ENCODE data around the gene ARHGEF12.
"Not testable (repeated sequence)": the region's sequence is repeated elsewhere in the genome, so short reads cannot be mapped to it uniquely, and the experiment has no call there.

The ARHGEF12 gene

DNA sequence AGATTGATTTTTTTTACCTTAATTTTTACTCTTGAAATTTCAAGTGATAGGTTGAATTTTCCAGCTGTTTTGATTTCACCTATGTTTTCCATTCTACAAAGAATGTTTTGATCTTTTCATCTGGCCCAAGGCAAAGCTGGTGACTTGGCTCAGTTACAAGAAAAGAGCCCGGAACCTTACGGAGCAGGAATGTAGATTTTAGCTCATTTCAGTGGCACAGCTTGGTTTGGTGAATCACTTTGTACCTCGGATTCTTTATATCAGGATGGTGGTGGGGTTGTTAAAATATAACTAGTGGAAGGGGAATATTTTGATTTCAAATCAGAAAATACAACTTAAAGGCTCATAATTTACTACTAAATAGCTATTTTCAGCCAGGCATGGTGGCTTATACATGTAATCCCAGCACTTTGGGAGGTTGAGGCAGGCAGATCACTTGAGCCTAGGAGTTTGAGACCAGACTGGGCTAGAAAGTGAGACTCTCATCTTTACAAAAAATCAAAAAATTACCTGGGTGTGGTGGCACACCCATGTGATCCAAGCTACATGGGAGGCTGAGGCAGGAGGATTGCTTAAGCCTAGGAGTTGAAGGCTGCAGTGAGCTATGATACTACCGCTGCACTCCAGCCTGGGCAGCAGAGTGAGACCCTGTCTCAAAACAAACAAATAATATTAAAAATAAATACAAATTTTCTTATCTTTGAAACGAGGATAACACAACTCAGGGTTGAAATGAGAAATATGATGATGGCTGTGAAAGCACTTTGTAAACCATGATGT, 166.0 kb downstream of the ARHGEF12 start:
- no peak for DNase-seq

DNA sequence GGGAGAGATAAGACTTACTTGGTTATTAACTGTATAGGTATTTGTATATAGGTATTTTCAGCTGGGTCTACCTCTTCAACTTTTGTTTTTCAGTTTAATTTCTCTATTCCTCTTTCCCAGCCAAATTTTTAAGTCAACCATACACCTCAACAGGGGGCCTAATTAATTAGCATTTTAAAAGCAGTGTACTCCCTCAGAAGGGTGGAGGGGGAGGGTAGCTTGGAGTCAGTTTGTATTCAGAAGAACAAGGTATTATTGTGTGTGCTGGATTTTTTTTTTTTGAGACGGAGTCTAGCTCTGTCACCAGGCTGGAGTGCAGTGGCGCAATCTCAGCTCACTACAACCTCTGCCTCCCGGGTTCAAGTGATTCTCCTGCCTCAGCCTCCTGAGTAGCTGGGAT, 167.3 kb downstream of the ARHGEF12 start:
- not testable (repeated sequence) for DNase-seq

DNA sequence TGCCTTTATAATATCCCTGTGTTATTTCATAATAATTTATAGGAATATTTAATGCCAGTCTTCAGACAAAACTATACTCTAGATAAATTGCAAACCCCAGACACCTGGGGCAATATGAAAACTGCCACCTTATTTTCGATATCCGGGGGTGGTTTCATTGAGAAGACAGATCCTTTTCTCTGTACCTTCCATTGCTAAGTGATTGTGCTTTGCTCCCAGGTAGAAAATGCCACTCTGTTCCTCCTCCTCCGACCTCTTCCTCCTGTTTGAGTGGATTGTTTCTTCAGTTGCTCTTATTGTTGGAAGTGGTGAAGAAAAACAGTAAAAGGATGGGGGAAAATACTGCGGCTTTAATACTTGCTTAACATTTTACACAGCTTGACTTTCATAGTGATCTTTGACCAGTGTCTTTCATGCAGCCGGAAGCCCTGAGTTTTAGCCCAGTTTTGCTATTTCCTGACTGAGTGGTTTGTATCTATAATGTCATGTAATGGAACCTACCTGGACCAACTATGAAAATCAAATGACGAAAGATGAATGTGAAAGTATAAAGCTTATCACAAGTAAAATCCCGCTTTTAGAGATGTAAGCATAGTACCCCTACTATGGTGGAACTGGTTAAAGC, 169.7 kb downstream of the ARHGEF12 start:
- DNase-seq: no peak

DNA sequence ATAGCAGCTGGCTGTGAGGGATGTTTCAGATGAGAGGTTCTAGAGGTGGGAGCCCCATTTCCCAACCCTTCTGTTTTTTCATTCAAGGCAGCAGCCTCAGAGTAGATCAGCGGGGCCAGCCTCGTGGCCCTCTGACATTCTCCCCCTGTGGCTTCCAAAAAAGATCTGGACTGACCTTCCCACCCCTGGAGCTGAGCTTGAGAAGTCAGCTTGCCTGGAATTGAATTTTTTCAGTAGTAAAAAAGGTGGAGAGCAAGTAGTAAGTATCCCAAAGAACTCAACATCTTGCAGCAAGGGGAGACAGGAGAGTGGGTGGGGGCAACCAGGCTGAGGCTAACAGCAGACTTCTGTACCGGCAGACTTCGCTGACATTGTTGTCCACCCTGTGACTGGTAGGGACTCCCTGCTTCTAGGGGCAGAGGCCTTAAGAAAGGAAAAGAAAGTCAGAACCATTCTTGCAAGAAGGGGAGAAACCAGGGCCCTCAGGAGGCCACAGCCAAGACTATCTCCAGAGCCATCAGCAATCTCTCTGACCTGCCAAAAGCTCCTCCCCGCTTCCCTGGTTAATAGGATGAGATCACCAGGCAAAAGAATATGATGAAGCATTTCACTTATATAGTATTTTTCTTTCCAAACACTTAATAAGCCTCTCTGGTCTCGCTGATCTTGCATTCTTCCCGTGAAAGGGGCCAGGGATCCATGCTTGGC, 173.3 kb downstream of the ARHGEF12 start:
- DNase-seq: no peak

DNA sequence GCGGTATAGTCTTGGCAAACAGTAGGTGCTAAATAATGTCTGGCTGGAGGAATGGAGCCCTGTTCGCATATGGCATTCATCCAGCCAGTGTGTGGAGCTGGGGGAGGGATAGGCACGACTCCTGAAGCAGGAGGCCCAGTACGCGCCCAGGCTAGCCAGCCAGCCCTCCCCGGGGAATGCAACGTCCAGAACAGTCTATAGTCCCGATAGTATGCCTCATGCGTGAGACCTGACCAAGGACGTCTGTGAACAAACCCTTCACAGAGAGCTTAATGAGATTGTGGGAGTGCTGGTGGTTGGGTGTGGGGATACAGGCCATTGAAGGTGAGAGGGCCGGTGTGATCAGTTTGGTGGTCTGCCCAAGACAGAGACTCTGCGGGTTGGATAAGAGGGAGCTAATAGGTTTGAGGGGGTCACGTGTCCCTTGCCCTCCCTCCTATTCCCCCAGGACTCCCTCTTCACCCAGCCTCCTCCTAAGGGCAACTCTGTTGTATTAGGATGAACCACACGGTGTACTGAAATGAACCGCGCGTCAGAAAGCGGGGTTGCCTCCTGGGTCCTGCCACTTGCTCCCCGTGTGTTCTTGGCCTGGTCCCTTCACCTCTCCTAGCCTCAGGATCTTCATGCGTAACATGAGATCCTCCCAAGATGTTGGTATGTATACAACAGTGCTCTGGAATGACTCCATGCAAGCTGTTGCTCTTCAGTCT, 174.3 kb downstream of the ARHGEF12 start:
- no peak for DNase-seq

DNA sequence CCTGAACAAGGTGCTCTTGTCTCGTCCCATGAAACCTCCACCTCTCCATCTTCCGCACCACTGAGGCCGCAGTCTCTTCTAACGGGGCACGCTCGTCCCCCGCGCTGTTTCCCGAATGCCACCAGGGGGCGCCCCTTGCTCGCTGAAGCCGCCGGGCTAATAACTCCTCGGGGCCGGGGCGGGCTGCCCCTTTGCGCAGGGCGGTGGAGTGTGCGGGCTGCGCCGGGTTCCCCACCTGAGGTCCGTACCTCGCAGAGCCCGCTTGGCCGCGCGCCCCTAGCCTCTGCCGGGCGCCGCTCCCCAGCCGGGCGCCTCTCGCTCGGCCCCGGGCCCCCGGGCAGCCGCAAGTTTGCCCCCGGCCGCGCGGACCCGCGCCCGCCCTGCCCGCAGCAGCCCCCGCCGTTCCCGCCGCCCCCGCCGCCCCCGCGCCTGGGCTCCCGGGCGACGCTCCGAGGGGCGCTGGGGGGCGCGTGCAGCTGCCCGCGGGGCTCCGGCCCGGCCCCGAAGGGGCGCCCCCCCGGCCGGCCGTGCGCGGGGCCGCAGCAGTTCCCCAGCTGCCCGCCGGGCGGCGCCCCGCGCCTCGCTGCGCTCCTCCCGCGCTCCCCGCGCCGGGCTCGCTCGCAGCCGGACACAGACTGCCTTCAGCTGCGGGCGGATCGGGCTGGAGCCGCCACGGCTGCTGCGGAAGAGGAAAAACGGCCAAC, 175.1 kb downstream of the ARHGEF12 start, which contains the start of gene GRIK4:
TSS of gene GRIK4 (plus strand) at position 633 of the 704 bp plus-strand sequence. CDS start 148,571 bp downstream, outside the sequence.
- DNase-seq: peak; percentile 80

DNA sequence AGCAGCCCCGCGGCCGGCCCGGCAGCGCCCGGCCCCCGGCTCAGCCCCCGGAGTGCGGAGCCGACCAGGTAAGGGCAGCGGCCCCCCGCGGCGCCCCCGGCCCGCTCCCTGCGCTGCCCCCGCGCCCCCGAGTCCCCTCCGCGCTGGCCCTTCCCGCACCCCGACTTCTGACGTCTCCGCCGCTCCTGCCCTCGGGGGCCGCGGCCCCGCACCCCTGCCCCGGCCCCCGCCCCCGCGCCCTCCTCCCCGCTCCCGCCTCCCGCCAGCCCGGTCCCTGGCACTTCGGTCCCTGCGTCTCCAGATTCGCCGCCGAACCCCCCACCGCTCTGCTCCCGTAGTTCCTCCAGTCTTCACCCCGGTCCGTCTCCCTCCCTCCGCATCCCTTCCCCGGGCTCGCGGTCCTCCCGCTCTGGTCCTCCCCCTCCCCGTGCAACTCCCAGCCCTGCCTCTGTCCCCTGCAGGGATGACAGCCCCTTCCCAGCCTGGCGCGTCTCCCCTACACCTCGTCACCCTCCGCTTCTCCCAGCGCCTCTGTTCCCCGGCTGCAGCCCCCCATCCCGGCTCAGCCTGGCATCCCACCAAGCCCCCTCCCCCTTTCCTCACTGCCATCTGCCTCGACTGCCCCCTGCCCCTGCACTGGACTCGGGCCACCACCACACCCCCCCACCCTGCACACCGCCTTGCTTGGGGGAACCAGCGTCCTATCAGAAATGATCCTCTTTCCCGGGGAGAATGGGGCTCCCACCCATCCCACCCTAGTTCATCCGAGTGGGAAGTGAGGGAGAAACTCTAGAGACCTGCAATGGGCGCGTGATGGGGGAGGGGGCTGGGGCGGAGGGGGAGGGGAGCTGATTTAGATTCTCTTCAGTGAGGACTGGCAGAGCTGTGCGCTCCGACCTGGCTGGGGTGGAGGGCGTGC, 175.9 kb downstream of the ARHGEF12 start:
- DNase-seq: no peak

DNA sequence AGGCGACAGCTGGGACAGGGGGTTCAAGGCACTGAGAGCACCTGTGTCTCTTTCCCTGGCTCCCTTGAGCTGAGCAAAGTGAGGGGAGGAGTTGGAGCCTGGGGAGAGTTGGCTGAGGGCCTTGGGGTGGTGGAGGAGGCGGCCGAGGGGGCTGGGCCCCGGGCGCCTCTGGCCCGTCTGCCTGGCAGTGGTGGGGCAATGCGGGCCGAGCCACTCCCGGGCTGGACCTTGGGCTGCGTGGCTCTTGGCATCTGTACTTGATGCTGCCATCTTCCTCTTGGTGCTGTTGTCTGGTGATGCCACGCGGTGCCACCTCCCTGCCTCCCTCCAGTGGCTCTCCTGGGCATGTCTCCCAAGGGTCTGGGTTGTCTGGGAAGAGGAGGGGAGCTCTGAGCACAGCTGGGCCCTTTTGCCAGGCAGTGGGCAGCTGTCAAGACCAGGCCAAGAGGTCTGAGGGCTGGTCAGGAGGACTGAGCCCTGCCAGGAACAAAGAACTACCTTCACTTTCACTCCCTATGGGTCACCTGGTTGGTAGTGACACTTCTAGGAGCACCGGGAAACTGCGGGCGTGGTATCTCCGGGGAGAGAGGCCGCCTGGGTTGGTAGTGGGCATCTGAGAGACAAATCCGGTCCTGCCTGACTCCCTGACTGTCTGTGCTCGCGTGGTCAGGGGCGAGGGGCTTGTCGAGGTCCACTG, 176.7 kb downstream of the ARHGEF12 start:
- no peak for DNase-seq

DNA sequence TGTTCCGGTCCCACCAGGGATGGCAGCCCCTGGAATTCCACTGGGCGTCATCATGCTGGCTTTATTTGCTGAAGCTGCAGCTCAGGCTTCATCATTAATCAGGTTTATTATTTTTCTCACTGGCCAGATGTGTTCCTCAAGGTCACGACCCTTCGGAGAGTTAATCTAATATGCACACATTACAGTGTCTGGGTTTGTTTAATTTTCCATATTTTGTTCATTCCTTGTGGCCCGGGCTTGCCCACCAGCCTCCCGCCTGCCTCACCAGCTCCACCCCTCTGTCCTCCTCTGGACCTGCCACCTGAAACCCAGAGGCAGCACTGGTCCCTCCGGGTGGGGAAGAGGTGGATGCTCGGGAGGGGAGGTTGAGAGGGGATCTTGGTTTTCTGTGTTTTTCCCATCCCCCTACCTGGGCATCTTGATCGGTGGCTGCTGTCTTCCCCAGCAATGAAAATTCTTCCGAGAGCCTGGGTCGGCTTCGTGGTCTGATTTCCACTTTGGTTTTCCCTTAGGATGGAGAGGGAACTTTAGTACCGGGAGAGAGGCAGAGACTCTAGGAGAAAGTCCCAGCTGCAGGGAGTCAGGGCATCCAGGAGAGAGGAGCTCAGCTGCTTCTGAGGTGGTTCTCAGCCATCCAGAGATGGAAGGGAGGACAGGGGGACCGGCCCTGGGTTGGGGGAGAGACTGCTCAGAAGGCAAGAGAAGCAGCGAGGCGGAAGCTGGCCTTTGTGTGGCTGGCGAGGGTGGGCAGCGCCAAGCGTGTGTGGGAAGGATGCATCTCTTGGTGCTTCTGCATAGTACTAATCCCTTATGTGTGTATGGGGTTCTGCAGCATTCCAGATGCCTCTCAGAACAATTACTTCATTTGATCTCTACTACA, 177.5 kb downstream of the ARHGEF12 start:
- DNase-seq: no peak

DNA sequence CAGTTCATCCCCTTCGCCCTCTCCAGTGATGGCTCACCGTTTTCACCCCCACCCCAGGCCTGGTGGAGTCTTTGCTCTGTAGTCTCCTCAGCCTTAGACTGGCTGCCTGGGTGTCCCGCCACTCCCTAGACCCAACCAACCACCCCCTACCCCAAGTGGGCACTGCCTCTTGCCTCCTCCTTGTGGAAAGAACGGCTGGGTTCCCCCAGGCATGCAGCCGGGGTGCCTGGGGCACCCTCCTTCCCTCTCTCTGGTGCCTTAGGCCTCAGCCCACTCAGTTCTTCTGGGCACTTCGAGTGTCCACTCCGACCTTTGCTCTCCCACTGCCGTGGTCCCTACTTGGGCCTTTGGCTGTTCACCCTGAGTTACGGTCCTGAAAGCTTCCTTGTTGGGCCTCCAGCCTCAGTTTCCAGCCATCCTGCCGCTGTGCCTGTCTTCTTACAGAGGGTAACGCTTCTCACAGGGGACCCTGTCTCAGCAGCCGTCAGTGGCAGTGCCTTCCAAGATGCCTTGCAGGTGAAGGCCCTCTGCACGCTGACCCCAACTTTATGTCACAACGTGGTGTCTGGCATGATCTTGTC, 178.4 kb downstream of the ARHGEF12 start:
- DNase-seq: no peak

DNA sequence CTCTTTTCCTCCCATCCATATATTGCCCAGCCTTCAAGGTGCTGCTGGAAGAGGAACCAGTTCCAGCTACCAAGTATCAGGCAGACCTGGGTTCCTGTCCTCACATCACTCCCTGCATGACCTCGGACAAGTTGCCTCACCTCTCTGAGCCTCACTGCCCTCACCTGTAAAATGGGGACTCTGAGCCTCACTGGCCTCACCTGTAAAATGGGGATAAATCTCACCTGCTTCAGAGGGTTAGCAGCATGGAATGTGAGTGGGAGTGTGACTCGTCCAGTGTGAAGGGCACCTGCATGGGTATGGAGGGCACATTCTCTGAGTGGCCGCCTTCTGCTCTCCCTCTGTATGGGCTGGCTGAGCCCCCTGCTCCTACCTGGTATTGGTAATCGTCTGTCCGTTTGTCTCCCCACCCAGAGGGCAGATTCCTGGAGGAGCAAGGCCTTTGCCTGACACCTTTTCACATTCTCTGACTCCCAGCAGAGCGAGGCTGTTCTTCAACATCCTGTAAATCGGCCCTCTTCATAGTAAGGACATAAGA, 179.0 kb downstream of the ARHGEF12 start:
- DNase-seq: no peak

DNA sequence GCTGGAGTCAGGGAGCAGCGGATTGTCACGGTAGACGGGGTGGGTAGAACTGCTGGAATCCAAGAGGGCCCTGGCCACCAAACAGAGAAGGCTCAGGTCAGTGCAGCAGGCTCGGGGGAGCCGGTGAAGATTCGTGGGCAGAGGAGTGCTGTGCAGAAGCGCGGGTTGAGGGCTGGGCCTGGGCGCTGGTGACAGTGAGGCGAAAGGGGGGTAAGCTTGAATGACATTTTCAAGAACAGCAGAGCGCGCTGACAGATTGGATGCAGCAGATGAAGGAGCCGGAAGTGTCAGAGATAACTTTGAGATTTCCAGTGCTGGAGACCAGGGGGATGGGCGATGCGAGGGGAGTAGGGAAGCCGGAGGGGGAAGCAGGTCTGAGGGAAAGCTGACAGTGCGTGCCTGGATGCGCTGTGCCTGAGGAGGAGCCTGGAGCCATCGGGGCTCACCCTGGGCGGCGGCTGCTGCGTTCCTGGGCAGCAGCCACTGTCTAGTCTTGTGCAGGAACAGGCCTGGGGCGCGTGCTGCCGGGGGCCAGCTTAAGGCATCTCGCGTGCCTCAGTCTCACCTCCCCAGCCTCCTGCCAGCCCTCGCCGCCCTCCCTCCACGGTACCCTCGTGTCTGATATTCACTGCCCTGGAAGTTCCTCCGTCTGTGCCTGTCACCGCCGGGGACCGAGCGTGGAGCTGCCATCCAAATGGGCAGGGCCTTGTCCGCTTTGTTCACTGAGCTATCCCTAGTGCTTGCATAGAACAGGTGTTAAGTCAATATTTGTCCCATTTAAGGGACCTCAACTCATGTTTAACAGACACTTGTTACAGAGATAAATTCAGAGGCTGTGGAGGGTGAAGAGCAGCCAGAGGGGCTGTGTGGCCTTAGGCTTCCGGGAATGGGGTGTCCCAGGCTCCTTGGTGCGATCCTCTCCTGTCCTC, 180.5 kb downstream of the ARHGEF12 start:
- DNase-seq: no peak

DNA sequence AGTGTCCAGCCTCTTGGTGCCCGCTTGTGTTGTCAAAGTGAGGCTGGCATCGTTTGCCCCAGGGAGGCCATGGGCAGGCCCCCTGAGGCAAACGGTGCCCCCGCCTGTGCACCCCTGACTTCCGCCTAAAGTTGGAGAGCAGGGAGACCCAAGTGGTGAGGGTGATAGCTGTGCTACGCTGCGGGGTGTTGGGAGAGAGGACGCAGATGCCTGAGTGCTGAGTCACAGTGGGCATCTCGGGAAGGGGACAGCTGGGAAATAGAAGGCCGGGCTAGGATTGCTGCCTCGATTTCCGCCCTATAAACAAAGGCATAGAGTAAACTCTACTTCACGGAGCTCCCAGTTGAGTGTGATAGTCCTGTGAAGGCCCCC, 181.2 kb downstream of the ARHGEF12 start:
- no peak for DNase-seq

DNA sequence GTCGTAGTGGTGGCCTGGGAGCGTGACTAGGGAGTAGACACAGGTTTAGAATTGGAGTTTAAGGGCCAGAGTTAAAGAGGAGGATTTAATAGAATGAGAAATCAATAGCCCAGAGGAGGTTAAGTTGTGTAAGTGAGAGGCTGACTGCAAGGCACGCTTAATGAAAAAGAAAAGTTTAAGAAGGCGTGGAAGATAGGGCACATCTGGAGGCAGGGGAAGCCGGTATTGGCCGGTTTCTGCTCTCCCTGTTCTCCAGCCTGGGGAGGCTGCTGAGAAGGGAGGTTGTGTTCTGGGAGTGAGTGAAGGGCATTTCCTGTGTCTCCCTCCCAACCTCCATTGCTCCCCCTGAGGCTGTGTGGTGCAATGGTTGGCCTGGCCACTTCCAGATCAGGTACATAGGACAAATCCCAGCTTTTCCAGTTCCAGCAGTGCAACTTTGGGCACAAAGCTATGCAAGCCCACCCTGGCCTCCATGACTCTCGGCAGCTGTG, 181.6 kb downstream of the ARHGEF12 start:
- no peak for DNase-seq

DNA sequence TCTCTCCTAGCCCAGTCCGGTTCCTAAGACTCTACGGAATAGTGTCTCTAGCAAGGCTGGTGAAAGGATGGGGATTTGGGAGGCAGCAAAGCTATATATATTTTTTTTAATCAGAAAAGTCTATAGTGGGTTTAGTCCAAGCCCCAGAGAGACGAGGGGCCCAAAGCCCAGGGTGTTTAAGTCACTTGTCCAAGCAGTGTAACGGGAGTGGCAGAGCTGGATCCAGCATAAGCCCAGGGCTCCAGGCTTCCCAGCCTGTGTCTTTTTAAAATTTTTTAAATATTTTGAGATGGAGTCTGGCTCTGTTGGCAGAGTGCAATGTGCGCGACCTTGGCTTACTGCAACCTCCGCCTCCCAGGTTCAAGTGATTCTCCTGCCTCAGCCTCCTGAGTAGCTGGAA, 182.1 kb downstream of the ARHGEF12 start:
- no peak for DNase-seq

DNA sequence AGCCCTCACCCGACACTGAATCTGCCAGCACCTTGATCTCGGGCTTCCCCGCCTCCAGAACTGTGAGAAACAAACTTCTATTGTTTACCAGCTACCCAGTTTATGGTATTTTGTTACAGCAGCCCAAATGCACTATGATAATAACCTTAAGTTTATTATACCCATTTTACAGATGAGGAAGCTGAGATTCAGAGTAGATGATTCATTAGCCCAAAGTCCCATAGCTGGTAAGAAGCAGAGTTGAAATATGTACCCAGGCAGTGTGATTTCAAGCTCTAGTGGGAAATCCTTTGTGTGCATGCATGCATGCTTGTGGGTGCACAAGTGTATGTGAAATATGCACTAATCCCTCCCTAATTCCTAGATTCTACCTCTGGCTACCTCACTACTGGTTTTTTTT, 183.3 kb downstream of the ARHGEF12 start:
- no peak for DNase-seq

DNA sequence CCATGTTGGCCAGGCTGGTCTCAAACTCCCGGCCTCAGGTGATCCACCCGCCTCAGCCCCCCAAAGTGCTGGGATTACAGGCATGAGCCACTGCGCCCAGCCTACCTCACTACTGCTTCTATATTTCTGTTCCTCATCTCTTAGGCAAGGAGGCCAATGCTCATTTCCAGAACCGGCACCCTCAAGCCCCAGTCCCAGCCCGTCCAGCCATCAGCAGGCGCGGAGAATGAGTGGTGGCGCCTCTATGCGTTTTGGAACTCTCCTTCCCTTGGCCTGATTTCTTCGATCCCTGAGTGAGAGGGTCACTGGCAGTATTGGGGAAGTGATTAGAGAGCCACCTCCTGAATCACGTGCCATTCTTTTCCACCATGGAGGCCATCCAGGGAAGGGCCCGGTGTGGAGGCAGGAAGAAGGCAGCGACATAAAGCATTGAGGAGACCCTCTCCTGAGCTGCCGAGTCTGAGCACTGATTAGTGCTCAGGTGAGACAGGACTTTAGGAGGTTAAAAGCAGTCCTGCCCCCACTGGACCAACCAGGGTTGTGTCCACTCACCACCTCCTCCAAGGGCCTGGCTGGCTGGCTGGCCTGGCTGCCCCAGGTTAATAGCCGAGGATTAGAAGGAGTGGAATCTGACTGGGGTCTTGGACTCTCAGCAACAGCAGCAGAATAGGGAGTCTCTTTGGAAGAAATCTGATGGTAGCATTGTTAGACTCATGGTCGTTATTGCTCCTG, 184.0 kb downstream of the ARHGEF12 start:
- DNase-seq: no peak

Data from stimulated activated CD4-positive, alpha-beta T cell treated with anti-CD3 and anti-CD28 coated beads, Interleukin-4, amount 100 ng/mL, for 1 hour (primary cell).